ENCODE measurements around the gene TMEM86B.

DNA sequence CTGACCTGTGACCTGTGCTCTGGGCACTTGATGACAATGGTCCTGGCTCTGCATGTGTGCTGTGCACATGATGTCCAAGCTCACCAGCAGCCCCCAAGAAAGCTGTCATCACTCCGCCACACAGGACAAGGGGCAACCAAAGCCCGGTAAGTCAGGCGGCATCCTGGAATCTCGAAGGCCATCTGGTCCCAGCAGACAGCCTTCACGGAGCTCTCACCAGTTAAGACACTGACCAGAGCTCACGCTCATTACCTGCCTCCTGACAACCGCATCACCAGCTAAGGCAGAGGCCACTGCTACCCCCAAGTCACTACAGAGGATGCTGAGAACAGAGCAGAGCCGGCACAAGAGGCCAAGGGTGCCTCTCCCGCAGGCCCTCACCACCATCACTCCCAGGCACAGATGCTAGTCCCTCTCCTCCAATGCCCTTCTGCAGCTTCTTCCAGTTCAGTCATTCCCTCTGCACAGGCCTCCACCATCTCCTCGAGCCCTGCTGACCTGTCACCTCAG is 19.7 kb upstream of the TMEM86B start:
- TF ChIP-seq, protein P1, sequence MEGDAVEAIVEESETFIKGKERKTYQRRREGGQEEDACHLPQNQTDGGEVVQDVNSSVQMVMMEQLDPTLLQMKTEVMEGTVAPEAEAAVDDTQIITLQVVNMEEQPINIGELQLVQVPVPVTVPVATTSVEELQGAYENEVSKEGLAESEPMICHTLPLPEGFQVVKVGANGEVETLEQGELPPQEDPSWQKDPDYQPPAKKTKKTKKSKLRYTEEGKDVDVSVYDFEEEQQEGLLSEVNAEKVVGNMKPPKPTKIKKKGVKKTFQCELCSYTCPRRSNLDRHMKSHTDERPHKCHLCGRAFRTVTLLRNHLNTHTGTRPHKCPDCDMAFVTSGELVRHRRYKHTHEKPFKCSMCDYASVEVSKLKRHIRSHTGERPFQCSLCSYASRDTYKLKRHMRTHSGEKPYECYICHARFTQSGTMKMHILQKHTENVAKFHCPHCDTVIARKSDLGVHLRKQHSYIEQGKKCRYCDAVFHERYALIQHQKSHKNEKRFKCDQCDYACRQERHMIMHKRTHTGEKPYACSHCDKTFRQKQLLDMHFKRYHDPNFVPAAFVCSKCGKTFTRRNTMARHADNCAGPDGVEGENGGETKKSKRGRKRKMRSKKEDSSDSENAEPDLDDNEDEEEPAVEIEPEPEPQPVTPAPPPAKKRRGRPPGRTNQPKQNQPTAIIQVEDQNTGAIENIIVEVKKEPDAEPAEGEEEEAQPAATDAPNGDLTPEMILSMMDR (IDR thresholded peaks at IDR 0.05): no peak
- TF ChIP-seq POLR2A (IDR thresholded peaks at IDR 0.05): no peak

All from right lobe of liver (tissue), 4 donors.